Measurements from ENCODE around the gene LRRC18.

Gene LRRC18

DNA sequence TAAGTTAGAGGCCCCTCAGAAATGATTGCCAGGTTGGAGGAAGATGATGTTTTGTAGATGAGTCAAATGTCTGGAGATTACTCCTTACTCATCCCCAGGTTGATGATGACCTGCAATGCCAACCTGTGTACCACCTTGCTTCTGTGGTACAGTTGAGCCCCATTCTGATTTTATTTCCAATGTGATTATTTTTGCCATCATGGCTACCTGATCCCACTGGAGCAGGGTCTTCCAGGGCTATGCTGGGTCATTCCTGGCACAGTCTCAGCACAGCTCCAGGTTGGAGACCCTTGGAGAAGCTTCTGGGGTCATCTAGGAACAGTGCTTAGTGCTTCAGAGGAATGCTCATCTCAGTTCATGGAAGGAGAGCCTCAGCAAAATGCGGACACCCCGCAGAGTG lies 34.3 kb downstream of the LRRC18 start:
- no peak for DNase-seq

DNA sequence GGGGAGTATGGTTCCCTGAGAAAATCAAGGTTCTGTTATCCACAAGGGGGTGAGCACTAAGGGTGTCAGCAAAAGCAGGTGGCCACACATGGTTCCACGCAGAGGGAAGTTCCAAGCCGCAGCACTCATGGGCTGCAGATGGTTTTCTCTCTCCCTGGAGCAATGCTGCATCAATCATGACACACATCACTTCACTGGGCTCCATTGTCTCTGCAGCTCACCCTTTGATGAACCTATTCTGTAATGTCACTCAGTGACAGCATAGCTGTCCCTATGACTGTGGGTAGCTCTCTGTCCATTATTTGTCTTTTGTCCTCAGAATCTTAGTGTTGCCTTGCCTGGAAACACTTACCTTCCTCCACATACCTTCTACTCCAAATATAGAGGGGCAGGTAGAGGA lies 34.8 kb downstream of the LRRC18 start:
- DNase-seq, result no peak

DNA sequence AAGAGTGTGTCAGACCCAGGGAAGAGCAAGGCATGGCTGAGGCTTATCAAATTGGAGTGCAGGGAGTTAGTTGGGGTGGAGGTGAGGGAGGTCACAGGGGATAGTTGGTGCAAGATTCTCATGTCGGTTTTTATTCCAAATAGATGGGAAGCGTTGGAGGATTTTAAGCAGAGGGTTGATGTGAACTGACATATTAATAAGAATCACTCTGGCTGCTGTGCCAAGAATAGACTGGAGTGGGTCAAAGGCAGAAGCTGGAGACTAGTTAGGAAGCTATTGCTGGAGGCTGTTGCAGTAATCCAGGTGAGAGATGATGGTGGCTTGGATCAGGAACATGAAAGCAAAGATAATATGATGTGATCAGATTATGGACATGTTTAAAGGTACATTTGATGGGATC lies 36.5 kb downstream of the LRRC18 start:
- no peak for DNase-seq

DNA sequence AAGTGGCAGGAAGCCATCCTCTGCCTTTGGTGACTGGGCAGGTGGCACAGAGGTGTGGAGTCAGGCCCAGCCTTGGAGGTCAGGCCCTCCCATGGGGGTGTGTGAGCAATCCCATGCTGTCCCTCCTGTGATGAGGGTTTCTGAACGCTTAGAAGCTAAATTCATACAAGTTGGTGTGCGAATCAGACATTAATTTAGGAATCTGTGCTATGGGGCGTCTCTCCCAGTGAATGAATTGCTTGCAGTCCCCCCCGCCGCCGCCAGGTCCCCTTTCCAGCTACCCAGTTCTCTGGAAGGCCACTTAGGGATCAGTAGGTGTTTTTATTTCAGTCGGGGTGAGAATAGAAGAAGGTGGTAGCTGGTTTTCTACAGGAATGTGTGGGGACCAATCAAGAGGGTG lies 37.5 kb downstream of the LRRC18 start:
- no peak for DNase-seq

DNA sequence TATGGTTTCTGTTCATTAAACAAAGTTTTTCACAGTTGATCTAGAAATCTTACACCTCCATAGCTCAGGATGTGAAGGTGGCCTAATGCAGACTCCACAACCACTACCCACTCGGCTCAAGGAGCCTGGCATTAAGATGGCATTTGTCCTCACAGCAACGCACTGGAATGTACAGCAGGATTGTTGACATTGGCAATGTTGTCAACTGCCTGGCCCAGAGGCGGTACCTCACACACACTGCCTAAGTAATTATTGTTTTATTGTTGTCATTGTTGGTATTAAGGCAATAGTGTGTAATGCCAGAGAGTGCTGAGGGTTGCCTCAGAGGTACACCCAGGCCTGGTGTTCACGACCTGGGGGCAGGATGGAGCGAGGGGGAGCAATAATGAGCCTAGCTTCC lies 38.3 kb downstream of the LRRC18 start:
- no peak for DNase-seq

DNA sequence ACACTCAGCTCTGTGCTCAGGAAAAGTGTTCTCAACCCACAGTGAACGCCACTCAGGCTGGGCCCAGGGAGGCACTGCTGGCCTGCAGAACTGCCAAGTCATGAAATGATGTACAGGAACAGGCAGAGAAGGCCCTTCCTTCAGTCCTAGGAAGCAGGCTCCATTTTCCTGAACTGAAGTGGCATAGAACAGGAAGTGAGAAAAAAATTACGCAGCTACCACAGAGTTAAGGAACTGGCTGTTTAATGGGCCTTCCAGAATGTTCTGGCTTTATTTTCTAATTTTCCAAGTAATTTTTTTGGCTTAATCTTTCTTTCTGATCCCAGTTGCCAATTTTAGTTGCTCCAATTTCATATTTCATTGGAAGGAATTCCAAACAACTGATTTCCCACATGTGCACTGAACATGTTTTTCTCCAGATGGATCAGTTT lies 39.3 kb downstream of the LRRC18 start:
- DNase-seq, result no peak

DNA sequence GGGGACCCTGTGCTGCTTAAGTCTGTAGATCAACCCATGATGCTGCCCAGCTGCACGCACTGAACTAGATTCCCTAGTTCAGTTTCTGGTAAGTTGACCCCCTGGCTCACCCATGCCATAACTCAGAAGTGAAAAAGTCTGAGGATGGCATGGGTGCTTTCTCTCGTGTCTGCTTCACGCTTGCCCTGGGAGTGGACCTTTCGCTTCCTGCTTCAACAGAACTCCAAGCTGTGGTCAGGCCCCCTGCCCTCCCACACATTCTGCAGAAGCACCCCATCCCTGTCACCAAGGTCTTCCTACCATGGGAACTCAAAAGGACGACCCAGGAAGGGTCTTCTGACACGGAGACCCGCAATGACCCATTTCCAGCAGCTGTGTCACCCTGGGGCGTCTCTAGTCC lies 39.9 kb downstream of the LRRC18 start:
- no peak for DNase-seq

DNA sequence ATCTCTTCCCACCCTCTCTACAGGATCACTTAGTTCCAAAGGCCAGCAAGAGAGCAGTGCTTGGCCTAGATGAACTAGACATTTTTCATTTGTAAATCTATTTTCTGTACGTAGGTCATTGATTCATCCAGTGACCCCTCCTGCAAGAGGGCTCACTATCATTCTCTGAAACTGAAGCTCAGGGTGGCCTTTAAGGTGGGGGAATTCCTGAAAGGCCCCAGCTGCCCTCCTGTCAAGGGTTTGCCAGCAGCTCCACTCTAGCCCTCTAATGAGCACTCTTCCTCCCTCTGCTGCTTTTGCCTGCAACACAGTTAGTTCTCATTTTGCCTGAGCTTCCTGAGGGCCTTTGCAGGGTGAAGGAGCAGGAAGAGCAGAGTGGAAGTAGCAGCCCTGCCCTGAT lies 41.2 kb downstream of the LRRC18 start:
- no peak for DNase-seq

DNA sequence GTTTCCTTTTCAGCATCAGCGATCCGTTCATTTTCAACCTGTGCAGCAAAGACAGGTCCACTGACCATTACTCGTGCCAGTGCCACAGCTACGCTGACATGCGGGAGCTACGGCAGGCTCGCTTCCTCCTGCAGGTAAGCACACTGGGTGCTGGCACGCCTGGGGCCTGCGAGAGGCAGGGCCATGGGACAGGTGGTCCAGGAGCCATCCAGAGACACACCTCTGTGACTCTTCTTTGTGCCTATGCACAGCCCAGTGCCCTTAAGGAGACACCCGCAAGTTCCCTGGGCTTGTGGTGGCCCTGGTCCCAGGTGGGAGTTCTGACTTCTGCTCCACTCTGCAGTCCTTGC lies 42.2 kb downstream of the LRRC18 start:
- DNase-seq, result no peak

DNA sequence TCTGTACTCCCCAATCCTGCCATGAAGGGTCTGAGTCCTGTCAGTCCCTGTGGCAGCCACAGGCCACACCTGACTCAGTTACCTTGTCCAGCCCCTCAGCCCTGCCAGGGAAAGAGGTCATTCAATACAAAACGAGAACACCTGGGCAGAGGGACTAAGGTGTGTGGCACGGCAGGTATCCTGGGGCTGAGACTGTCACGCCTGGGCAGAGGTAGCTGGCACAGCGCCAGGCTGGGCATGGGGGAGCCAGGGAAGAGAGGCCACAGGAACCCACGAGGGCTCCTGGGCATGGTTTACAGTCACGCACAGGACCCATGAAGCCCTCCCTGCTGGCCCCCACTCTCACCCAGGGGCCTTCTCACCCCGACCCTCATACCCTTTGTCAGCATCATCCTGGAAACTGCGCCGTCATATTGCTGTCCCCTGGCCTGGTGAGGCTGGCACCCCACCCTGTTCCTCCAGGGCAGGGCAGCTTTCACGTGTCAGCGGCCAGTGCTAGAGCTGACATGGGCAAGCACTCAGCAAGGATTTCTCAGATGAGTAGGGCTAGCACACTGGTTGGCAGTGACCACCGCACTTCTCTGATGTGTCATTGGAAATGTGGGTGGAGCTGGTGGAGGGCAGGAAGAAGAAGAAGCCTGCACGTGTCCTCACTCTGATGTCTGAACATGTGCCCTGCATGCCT lies 42.7 kb downstream of the LRRC18 start:
- no peak for DNase-seq

DNA sequence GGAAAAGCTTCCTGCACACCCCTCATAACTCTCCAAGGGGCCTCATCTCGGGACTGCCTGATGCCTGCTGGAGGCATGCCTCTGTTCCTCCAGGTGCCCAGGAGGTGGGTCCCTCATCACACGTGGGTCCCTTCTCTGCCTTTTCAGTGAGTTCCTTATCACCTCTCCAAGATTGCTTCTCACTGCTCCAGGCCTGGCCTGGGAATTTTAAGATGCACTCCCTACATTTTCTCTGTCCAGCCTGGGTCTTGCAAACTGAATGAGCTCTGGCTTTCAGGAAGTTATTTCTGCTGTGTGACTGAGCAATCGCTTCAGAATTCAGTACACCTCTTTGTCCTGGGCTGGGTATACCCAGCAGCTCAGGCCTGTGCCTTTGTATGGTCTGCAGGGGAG lies 43.8 kb downstream of the LRRC18 start:
- DNase-seq, result no peak

DNA sequence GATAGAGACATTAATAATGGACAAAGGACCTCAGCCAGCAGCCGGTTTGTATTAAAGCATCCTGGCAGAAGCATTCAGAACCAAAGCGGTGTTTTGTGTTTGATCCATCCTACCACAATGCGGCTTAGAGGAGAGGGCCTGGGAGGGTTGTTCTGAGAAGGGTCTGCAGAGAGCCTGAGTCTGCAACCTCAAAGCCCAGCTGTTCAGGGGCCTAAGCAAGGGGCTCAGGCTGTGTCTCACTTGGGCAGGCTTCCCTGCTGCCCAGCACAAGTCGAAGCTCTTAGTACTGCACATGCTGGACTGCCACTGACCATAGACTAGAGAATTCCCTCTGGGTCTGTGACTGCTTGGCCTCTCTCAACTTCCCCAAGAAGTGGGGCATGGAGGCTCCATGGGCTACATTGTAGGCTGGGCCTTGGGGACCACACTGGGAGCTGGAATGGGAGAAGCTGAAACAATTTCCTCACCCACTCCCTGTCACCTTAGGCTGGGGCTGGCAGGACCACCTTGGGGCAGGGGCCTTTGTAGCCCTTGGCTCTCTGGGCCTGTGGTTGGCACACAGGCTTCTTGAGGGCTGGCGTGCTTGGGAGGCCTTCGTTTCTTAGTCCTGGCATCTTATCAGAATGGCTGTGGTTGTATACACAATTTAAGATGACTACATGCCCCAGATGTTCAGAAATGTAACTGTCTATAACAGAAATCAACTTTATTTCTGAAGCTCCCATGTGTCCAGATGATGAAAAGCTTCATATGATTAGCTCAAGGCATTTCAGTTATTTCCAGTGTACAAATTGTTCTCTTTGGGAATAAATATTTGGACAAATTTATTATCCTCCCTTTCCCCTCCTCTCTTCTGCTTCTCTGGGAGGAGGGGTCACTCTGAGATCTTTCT lies 44.5 kb downstream of the LRRC18 start:
- no peak for DNase-seq

DNA sequence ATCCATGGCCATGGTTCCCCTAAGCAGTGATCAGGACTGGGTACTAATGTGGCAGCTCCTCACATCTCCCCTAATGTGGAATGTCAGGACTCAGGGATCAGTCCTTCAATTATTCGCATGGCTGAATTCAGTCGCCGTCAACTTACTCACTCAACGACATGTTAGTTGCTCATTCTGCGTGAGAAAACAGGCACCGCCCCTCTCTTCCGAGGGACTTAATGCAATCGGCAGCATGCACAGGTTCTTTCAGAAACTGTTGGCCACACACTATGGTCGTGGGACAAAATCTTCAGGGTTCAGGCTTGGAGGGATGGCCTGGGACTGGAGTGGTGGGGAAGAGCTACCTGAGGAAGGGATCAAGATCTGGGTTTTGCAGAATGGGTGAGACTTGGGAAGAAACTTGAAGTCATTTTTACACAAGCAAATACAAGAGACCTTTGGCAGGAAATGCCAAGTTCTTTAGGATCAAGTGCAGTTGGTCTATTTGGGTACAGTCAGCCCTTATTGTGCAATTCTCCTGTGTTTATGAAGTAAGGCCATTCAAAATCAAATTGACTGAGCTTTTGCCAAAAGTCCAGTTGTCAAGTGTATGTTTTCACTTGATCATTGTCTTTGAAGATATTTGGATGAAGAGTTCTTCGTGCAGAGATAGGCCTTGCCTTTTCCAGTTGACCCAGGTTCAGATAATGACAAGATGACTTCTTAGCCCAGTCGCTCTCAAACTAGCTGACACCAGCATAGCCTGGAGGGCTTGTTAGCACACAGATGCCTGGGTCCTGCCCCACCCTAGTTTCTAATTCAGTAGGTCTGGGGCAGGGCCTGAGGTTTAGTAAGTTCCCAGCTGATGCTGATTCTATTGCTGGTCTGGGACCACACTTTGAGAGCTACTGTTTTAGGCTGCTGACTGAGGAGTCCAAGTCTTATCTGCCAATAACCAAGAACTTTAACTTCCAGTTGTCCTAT lies 48.5 kb downstream of the LRRC18 start:
- no peak for DNase-seq

DNA sequence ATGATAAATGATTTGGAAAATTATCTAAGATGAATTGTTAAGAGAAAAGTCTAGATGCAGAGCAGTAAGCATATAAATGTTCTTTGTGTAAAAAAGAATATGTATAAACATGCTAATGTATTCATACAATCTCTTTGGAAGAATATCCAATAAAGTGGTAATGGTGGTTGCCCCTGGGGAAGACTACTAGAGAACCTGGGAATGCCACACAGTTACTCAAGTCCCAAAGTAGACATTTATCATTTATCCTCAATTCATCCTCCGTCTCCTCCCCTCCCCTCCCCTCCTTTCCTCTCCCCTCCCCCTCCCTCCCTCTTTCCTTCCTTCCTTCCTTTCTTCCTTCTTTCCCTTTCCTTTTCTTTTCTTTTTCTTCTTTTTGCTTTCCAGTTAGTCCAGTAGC lies 51.7 kb downstream of the LRRC18 start:
- DNase-seq, result no peak

DNA sequence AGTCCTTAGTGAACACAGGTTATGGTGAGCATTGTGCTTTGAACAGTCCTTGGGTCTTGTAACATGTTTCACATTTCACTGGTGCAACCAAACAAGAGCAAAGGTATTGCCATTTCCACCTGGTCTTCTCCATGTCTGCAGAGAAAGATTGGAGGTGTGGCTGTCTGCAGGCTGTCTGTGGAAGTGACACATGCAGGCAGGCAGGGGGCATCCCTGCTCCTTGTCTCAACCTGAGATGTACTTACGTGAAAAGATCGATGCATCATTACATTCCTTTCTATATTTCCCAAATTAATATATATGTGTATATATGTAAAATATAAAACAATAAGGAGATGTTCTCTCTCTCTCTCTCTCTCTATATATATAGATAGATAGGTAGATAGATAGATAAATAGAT lies 54.3 kb downstream of the LRRC18 start:
- peak in 1 of 2 donors; percentile 6 for DNase-seq

DNA sequence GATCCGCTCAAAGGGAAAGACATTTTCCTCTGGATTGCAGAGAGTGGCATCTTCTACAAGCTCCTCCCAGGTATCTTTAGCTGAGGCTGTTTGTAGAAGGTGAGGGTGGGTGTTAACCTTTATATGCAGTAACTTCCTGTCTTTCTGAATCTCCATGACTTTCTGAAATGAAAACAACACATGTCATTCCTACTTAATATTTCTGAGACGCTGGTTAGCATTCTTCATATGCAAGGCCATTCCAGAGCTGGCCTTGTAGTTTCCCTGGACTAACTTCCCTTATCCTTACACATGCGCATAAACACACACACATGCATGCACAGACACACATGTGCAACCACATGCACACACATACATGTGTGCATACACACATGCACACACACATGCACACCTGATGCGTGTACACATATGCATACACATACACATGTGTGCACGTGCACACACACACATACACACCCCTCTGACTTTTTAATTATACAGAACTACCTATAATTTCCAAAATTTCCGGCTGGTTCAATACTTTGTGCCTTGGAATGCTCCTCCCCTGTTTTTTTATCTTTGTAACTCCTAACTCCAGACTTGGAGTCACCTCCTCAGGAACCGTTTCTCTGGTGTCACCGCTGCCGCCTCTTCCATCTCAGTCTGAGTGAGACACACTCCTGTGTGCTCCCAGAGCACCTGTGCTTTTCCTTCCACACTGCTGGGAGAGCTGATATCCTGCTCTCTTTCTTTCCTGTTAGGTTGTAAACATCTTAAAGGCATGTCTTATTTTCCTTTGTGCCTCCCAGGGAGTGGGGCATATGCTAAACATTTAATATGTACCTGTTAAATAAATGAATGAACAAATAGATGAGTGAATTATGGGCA lies 55.2 kb downstream of the LRRC18 start:
- DNase-seq, result no peak

DNA sequence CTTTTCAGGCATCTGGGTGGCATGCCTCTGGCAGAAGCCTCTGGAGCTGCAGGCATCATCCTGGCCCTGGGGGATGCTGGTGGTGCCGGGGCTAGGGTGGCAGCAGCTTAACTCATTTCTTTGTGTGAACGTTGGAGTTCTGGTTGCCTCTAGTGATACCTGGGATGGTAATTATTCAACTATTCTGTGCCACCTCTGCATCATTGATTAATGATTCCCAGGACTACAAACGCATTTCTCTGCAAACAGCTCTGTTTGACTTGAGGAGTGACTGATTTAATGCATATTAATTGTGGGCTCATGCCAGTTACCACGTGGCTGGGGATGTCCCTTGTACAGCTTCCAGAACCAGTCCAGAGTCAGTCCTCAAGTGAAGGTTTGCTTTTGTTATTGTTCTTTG lies 55.9 kb downstream of the LRRC18 start:
- no peak for DNase-seq

DNA sequence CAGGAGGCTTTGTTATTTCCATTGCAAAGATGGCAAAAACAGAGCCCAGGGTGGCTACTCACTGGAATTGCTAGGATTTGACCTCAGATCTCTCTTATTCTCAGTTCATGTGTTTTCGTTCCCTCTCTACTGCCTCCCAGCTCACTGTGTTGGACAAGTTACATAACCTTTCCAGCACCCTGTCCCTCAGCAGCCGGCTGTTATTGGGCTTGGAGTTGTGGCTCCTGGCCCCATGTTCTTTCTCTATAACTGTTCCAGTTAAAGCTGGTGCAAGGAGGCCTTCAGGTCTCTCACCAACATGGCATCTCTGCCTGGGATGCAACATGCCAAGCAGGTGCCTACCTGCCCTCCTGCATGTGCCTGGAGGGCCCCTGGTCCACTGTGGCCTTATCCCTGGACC lies 56.8 kb downstream of the LRRC18 start:
- no peak for DNase-seq

DNA sequence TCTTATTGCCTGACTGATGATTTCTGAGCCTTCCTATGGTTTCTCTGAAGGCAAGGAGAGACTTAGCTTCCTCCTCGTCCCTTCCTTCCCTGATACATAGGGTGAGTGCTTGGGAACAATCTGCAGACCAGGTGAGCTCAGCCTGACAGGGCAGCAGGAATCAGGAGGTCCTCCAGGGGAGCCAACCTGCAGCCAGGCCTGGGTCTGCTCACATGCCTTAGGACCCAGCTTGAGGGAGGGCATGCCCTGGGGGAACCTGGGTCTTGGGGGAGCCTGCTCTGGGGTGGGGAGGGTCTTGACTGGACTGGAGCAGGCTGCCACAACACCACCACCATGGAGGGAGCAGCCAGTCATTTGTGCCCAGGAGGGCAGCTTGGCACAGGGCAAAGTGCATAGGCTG lies 57.7 kb downstream of the LRRC18 start:
- DNase-seq, result no peak

DNA sequence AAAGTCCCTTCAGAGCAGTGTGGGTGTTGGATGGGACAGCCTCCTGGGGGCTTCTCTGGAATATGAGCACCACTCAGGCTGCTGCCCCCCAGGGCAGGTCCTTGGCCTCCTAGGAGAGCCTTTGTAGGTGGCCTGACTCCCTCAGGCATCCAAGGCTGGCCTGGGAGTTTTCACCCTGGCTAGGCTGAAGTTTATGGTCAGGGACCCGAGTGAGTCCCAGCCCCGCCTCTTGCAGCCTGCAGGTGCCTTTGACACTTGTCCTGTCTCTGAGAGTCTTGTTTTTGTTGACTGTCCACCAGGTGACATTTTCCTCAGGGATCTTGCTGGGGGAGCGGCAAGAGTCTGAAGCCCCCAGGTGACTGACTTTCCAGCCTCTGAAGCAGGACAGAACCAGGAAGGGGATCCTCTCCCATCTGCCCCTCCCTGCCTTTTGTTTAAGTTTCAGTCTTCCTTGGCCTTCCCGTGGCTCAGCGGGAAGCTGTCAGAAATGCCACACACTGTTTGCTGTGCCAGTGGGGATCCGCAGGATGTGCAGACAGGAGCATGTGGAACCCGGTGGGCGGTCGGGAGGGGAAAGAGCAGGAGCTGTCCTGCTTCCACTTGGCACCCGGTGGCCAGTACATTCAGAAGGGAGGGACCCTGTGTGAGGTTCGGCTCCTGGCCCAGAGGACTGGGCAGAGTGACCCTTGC lies 59.5 kb downstream of the LRRC18 start:
- no peak for DNase-seq

DNA sequence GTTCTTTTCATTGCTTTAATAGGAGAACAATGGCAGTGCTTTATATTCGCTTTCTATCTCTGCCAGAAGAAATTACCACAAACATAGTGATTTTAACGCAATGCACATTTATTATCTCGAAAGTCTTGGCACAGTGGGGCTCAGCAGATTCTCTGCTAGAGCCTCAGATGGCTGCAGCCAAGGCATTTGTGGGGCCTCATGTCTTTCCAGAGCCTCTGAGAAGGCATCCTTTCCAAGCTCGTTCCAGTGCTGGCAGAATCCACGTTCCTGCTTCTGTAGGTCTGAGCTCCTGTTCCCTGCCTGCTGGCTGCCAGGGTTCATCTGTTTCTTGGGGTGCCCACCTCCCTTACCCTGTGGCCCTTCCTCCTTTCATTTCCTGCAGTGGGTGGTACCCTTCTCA lies 60.2 kb downstream of the LRRC18 start:
- no peak for DNase-seq

DNA sequence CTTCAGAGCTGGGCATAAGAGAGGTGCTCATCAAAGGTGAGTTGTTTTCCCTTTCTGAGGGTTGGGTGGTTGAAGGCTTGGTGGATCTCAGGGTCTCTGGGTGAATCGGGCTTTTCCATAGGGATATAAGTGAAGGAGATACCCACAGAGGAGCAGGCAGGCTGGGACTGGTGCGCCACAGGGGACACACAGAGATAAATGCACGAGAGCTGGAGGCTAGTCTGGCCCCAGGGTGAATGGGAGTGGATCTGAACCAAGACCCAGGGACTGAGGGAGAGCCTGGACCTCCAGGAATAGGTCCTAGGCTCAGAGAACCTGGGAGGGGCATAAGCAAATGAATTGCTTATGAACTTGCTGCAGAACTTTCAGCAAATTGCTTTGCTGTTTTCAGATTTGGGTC lies 61.5 kb downstream of the LRRC18 start:
- no peak for DNase-seq

All from stimulated activated CD4-positive, alpha-beta T cell treated with anti-CD3 and anti-CD28 coated beads, Interleukin-2, amount 100 ng/mL, for 24 hours (primary cell).